Fibroblast of pulmonary artery (primary cell): Measurements from ENCODE around the gene C10orf71.

Source experiments
- DNase-seq: peaks from one replicate; pipeline ENCODE4 v3.0.0-alpha.2; 2010; ENCODE audit warnings: low read depth
- H3K4me3 ChIP-seq: replicated peaks from 2 replicates; pipeline ENCODE4 v1.5.1; 2011; ENCODE audit warnings: low read depth, mild to moderate bottlenecking, control low read depth, low read length, moderate library complexity
- CTCF ChIP-seq: IDR thresholded peaks from 2 replicates; pipeline ENCODE4 v1.5.1; 2011; ENCODE audit warnings: mild to moderate bottlenecking, control low read depth, low read length, inconsistent platforms; ENCODE audit errors: missing control alignments

The C10orf71 gene

GRCh38 chr10:49338604-49339003, 39.6 kb downstream of the C10orf71 start:
- H3K4me3 ChIP-seq: no peak overlapping the region
- TF ChIP-seq CTCF: no peak
- no peak for DNase-seq

DNA sequence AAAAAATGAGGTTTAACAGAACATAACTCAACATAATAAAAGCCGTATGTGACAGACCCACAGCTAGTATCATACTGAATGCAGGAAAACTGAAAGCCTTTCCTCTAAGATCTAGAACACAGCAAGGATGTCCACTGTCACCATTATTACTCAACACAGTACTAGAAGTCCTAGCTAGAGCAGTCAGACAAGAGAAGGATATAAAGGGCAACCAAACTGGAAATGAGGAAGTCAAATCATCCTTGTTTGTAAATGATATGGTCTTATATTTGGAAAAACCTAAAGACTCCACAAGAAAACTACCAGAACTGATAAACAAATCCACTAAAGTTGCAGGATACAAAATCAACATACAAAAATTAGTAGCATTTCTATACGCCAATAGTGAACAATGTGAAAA, 45.9 kb downstream of the C10orf71 start:
- DNase-seq: no peak
- TF ChIP-seq CTCF: no peak
- no peak overlapping the region for H3K4me3 ChIP-seq

GRCh38 chr10:49347342-49347741, 48.4 kb downstream of the C10orf71 start:
- H3K4me3 ChIP-seq: no peak overlapping the region
- no peak for DNase-seq
- TF ChIP-seq CTCF: no peak

GRCh38 chr10:49347827-49348226, 48.9 kb downstream of the C10orf71 start:
- no peak overlapping the region for H3K4me3 ChIP-seq
- no peak for TF ChIP-seq CTCF
- no peak for DNase-seq

GRCh38 chr10:49348593-49348992, 49.6 kb downstream of the C10orf71 start:
- H3K4me3 ChIP-seq: no peak overlapping the region
- no peak for TF ChIP-seq CTCF

GRCh38 chr10:49349390-49349789, 50.4 kb downstream of the C10orf71 start:
- no peak for DNase-seq
- TF ChIP-seq CTCF: no peak
- no peak overlapping the region for H3K4me3 ChIP-seq

More at GRCh38 chr10:49348593-49348992, 49.6 kb downstream of the C10orf71 start:
- DNase-seq: no peak

DNA sequence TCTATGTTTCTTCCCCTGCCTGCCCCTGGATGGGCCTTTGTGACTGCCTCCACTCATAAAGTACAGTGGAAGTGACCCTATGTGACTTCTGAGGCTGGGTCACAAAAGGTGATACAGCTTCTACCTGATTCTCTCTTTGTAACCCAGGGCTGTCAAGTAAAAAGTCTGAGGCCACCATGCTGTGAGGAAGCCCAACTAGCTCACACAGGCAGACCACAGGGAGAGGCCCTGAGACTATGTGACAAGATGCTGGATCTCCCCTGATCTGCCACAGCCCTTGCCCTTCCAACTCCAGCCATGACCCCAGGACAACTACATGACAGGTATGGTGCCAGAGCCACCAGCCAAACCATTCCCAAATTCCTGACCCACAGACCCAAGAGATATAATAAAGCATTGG, 51.2 kb downstream of the C10orf71 start:
- no peak overlapping the region for H3K4me3 ChIP-seq
- DNase-seq: no peak
- no peak for TF ChIP-seq CTCF
